Measurements from ENCODE around the gene FAM181B. TPM values are rescaled to one million over a fixed set of nuclear protein-coding genes. Genes with fewer than 3 reads are reported as not detected.

FAM181B gene
- total and polyA plus RNA-seq, 2 donors (not counting 1 experiment from before 2014, with no cell fraction given) = not detected

DNA sequence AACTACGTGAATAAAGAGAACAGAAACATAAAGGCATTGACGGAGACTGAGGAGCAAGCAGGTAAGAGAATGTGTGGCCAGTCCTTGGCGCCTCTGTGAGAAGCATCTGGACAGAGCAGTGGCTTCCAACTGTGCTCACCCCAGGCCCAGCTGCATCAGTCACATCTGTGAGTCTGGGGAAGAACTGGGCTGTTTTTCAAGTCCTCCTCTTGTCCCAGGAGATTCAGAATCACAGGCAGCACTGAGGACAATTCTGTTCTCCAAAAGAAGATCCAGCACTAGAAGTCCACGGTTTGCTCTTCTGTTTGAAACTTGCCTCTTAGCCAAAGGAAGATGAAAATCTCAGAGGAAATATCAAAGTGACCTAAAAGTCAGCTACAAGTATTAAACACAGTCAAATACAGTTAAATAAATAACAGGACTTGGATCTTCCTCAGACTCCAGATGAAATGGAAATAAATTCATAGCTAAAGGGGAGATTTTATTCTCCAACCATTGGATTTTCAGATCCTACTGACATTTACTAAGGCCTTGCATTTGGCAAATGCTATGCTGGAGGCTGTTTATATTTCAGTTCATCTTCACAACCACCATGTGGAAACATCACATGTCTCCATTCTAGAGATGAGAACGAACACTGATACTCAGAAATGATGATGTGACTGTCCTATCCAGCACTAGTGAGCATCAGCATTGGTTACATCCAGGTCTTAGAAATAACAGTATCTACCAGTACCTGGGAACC lies 14.1 kb downstream of the FAM181B start:
- Histone ChIP-seq H3K27me3 (replicated peaks in 1 of 4; ENCODE audit: control extremely low read depth in 1 of 4, control insufficient read depth in 3 of 4, insufficient read depth in 4 of 4, low read length in 3 of 4) (peaks cover 0 to 8% (median 0%) of the 10 kb centered on the region in 4 experiments), H3K79me2 (ENCODE audit: control insufficient read depth, insufficient read depth, low read length) (no peaks in the 10 kb centered on the region), H3K27ac (ENCODE audit: low read length in 2 of 2) (no peak overlapping the region), H4K20me1 (ENCODE audit: control insufficient read depth, insufficient read depth, low read length, poor library complexity, severe bottlenecking) (no peaks in the 10 kb centered on the region), H3K4me2 (replicated peaks; ENCODE audit: low read depth, low read length, poor library complexity, severe bottlenecking) (no peak overlapping the region), H3K4me1 (ENCODE audit: control insufficient read depth in 2 of 2, insufficient read depth in 2 of 2, low read length in 2 of 2) (no peaks in the 10 kb centered on the region), H3K4me3 (ENCODE audit: control extremely low read depth in 1 of 5, extremely low read depth in 1 of 5, insufficient read depth in 1 of 5, low read depth in 2 of 5, low read length in 4 of 5) (no peak overlapping the region), H3K9me3 (ENCODE audit: control extremely low read depth in 1 of 3, control insufficient read depth in 2 of 3, insufficient read depth in 1 of 3, low read length in 2 of 3) (no peaks in the 10 kb centered on the region), H3K36me3 (replicated peaks in 1 of 2; ENCODE audit: control extremely low read depth in 1 of 2, control insufficient read depth in 1 of 2, extremely low read depth in 1 of 2, insufficient read depth in 2 of 2, low read length in 1 of 2) (no peaks in the 10 kb centered on the region), H2AFZ (ENCODE audit: insufficient read depth, low read depth, low read length, poor library complexity, severe bottlenecking) (no peak overlapping the region), H3K9ac (ENCODE audit: low read length) (no peak overlapping the region)
- ATAC-seq (ENCODE audit: low read depth) (no peak), DNase-seq (no peak)
- CTCF ChIA-PET = interaction anchor here (0.7 to 6.4 kb wide), 9 partner anchors 9 to 1844 kb away, joined by 3 to 117 read pairs (median 3); no protein-coding TSS in a partner anchor
- Mint-ChIP-seq H3K4me3 (no peak overlapping the region), H3K4me1 (peaks cover 2% of the 10 kb centered on the region), H3K27ac (no peak overlapping the region), H3K27me3 (peaks cover 5% of the 10 kb centered on the region), H3K9me3 (ENCODE audit: insufficient read depth) (no peaks in the 10 kb centered on the region)
- intact Hi-C loops (cut with micrococcal nuclease) = loop anchor here (5.0 to 10.0 kb wide), 3 partner anchors 148 to 1005 kb away; no protein-coding TSS in a partner anchor
- POLR2A ChIA-PET = no interaction called here
- no peak for TF ChIP-seq EZH2 (IDR thresholded peaks at IDR 0.05; ENCODE audit: borderline replicate concordance, insufficient read depth, low read depth, low read length, poor library complexity, severe bottlenecking)
- TF ChIP-seq, protein P1, sequence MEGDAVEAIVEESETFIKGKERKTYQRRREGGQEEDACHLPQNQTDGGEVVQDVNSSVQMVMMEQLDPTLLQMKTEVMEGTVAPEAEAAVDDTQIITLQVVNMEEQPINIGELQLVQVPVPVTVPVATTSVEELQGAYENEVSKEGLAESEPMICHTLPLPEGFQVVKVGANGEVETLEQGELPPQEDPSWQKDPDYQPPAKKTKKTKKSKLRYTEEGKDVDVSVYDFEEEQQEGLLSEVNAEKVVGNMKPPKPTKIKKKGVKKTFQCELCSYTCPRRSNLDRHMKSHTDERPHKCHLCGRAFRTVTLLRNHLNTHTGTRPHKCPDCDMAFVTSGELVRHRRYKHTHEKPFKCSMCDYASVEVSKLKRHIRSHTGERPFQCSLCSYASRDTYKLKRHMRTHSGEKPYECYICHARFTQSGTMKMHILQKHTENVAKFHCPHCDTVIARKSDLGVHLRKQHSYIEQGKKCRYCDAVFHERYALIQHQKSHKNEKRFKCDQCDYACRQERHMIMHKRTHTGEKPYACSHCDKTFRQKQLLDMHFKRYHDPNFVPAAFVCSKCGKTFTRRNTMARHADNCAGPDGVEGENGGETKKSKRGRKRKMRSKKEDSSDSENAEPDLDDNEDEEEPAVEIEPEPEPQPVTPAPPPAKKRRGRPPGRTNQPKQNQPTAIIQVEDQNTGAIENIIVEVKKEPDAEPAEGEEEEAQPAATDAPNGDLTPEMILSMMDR (IDR thresholded peaks at IDR 0.05) = no peak
- WGBS (ENCODE audit: insufficient coverage) = 97% methylated on average over 3 of the region's 5 CpGs

DNA sequence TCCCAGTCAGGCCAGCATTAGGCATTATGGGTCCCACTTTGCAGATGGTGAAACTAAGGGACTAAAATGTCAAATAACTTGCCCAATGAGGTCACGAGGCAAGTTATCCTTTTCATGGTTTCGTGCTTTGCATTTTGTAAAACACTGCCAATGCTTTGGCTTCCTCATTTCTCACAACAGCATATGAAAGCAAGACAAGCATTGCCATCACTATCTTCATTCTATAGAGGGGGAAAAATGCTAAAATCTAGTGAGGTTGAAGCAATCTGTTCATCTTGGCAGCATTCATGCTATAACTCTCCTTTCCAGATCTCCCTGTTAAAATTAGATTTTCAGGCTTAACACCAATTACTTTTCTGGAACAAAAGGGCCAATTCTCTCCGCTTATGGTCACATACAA lies 14.8 kb downstream of the FAM181B start:
- Histone ChIP-seq H3K36me3 (replicated peaks in 1 of 2; ENCODE audit: control extremely low read depth in 1 of 2, control insufficient read depth in 1 of 2, extremely low read depth in 1 of 2, insufficient read depth in 2 of 2, low read length in 1 of 2) (no peaks in the 10 kb centered on the region), H3K27me3 (replicated peaks in 1 of 4; ENCODE audit: control extremely low read depth in 1 of 4, control insufficient read depth in 3 of 4, insufficient read depth in 4 of 4, low read length in 3 of 4) (peaks cover 0 to 6% (median 0%) of the 10 kb centered on the region in 4 experiments), H4K20me1 (ENCODE audit: control insufficient read depth, insufficient read depth, low read length, poor library complexity, severe bottlenecking) (no peaks in the 10 kb centered on the region), H3K9ac (ENCODE audit: low read length) (no peak overlapping the region), H3K79me2 (ENCODE audit: control insufficient read depth, insufficient read depth, low read length) (no peaks in the 10 kb centered on the region), H3K27ac (ENCODE audit: low read length in 2 of 2) (no peak overlapping the region), H3K4me1 (ENCODE audit: control insufficient read depth in 2 of 2, insufficient read depth in 2 of 2, low read length in 2 of 2) (no peaks in the 10 kb centered on the region), H3K9me3 (ENCODE audit: control extremely low read depth in 1 of 3, control insufficient read depth in 2 of 3, insufficient read depth in 1 of 3, low read length in 2 of 3) (no peaks in the 10 kb centered on the region), H3K4me2 (replicated peaks; ENCODE audit: low read depth, low read length, poor library complexity, severe bottlenecking) (no peak overlapping the region), H2AFZ (ENCODE audit: insufficient read depth, low read depth, low read length, poor library complexity, severe bottlenecking) (no peak overlapping the region), H3K4me3 (ENCODE audit: control extremely low read depth in 1 of 5, extremely low read depth in 1 of 5, insufficient read depth in 1 of 5, low read depth in 2 of 5, low read length in 4 of 5) (no peak overlapping the region)
- POLR2A ChIA-PET = no interaction called here
- no peak overlapping the region for H3K4me3 Mint-ChIP-seq
- no peak for DNase-seq
- peaks cover 2% of the 10 kb centered on the region for H3K4me1 Mint-ChIP-seq
- no peaks in the 10 kb centered on the region for H3K9me3 Mint-ChIP-seq (ENCODE audit: insufficient read depth)
- WGBS (ENCODE audit: insufficient coverage) = no CpG with 5 or more reads among the region's 3 CpGs
- peaks cover 4% of the 10 kb centered on the region for H3K27me3 Mint-ChIP-seq
- TF ChIP-seq EZH2 (IDR thresholded peaks at IDR 0.05; ENCODE audit: borderline replicate concordance, insufficient read depth, low read depth, low read length, poor library complexity, severe bottlenecking) = no peak
- TF ChIP-seq, protein P1 (IDR thresholded peaks at IDR 0.05) = no peak
- no peak overlapping the region for H3K27ac Mint-ChIP-seq
- CTCF ChIA-PET = interaction anchor here (0.9 to 6.4 kb wide), 3 partner anchors 16 to 1100 kb away, joined by 3 to 117 read pairs (median 3); no protein-coding TSS in a partner anchor
- no peak for ATAC-seq (ENCODE audit: low read depth)
- intact Hi-C loops (cut with micrococcal nuclease) = loop anchor here (1.0 to 10.0 kb wide), 4 partner anchors 148 to 1101 kb away; no protein-coding TSS in a partner anchor

All from B cell (primary cell).